Measurements from ENCODE around the gene TNRC6B. TPM values are rescaled to one million over a fixed set of nuclear protein-coding genes. Genes with fewer than 3 reads are reported as not detected.

TNRC6B gene
- total and polyA plus RNA-seq, 2 experiments from 2014 or later, result 46.9 to 87.8 TPM

- peaks cover 7% of the 10 kb centered on the region for H3K27me3 Mint-ChIP-seq (ENCODE audit: insufficient read depth, low read depth, poor library complexity)
- H3K27ac ChIP-seq (ENCODE audit: low read depth), result no peak overlapping the region
- H2AFZ ChIP-seq, result no peak overlapping the region
- H3K36me3 Mint-ChIP-seq (ENCODE audit: low read depth), result peaks cover 11% of the 10 kb centered on the region; the same call in 2 of the 3 replicates
- H3F3A ChIP-seq (replicated peaks; ENCODE audit: low read depth), result no peaks in the 10 kb centered on the region; the same call in 1 of the 2 replicates
- H4K20me1 ChIP-seq (replicated peaks; ENCODE audit: insufficient read depth), result peaks cover 49% of the 10 kb centered on the region
- H3K4me2 ChIP-seq, result no peak overlapping the region
- TF ChIP-seq, protein P1, sequence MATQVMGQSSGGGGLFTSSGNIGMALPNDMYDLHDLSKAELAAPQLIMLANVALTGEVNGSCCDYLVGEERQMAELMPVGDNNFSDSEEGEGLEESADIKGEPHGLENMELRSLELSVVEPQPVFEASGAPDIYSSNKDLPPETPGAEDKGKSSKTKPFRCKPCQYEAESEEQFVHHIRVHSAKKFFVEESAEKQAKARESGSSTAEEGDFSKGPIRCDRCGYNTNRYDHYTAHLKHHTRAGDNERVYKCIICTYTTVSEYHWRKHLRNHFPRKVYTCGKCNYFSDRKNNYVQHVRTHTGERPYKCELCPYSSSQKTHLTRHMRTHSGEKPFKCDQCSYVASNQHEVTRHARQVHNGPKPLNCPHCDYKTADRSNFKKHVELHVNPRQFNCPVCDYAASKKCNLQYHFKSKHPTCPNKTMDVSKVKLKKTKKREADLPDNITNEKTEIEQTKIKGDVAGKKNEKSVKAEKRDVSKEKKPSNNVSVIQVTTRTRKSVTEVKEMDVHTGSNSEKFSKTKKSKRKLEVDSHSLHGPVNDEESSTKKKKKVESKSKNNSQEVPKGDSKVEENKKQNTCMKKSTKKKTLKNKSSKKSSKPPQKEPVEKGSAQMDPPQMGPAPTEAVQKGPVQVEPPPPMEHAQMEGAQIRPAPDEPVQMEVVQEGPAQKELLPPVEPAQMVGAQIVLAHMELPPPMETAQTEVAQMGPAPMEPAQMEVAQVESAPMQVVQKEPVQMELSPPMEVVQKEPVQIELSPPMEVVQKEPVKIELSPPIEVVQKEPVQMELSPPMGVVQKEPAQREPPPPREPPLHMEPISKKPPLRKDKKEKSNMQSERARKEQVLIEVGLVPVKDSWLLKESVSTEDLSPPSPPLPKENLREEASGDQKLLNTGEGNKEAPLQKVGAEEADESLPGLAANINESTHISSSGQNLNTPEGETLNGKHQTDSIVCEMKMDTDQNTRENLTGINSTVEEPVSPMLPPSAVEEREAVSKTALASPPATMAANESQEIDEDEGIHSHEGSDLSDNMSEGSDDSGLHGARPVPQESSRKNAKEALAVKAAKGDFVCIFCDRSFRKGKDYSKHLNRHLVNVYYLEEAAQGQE (IDR thresholded peaks at IDR 0.05; ENCODE audit: unreplicated experiment), result no peak
- TF ChIP-seq NANOG (IDR thresholded peaks at IDR 0.05; ENCODE audit: borderline replicate concordance) (no peak), JUNB (IDR thresholded peaks at IDR 0.05; ENCODE audit: unreplicated experiment) (no peak), CREB1 (CRISPR knock-in tag; IDR thresholded peaks at IDR 0.05; ENCODE audit: low read depth) (no peak), ZNF331 (CRISPR knock-in tag; IDR thresholded peaks at IDR 0.05; ENCODE audit: low read depth) (no peak), STAT1 (IDR thresholded peaks at IDR 0.05; ENCODE audit: unreplicated experiment) (no peak), CTCF (conservative IDR thresholded peaks at IDR 0.05; ENCODE audit: low read depth in 2 of 2) (no peak), ZNF114 (CRISPR knock-in tag; IDR thresholded peaks at IDR 0.05) (no peak), POLR2AphosphoS5 (IDR thresholded peaks at IDR 0.05; ENCODE audit: low read depth) (no peak), EZH2 (IDR thresholded peaks at IDR 0.05; ENCODE audit: low read depth, unreplicated experiment) (no peak), EZH2phosphoT487 (IDR thresholded peaks at IDR 0.05; ENCODE audit: unreplicated experiment) (no peak), ZNF462 (CRISPR knock-in tag; IDR thresholded peaks at IDR 0.05) (no peak)
- TF ChIP-seq, protein P2, sequence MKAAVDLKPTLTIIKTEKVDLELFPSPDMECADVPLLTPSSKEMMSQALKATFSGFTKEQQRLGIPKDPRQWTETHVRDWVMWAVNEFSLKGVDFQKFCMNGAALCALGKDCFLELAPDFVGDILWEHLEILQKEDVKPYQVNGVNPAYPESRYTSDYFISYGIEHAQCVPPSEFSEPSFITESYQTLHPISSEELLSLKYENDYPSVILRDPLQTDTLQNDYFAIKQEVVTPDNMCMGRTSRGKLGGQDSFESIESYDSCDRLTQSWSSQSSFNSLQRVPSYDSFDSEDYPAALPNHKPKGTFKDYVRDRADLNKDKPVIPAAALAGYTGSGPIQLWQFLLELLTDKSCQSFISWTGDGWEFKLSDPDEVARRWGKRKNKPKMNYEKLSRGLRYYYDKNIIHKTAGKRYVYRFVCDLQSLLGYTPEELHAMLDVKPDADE (IDR thresholded peaks at IDR 0.05), result no peak
- no peaks in the 10 kb centered on the region for H3K27me3 ChIP-seq (ENCODE audit: insufficient read depth)
- H3K4me1 ChIP-seq (ENCODE audit: insufficient read depth), result peaks cover 22% of the 10 kb centered on the region
- ATAC-seq, result no peak
- H3K79me2 ChIP-seq (replicated peaks; ENCODE audit: insufficient read depth), result peaks cover 100% of the 10 kb centered on the region
- no peak for DNase-seq (ENCODE audit: low spot score)
- H3K4me3 ChIP-seq, result no peak overlapping the region
- no peaks in the 10 kb centered on the region for H3K9me3 Mint-ChIP-seq
- H3K4me3 Mint-ChIP-seq, result no peak overlapping the region
- H3K27ac Mint-ChIP-seq, result no peak overlapping the region
- no peaks in the 10 kb centered on the region for H3K36me3 ChIP-seq (ENCODE audit: insufficient read depth)
- no peaks in the 10 kb centered on the region for H3K9me2 ChIP-seq (ENCODE audit: insufficient read depth)
- H3K4me1 Mint-ChIP-seq, result peaks cover 51% of the 10 kb centered on the region
Observed at GRCh38 chr22:40235308-40235707, 57.6 kb downstream of the TNRC6B start.

Data from GM23338 (cell line).